Activated CD8-positive, alpha-beta T cell treated with anti-CD3 and anti-CD28 coated beads for 36 hours (primary cell): ENCODE data around the gene BBS4. TPM values are rescaled to one million over a fixed set of nuclear protein-coding genes. Genes with fewer than 3 reads are reported as not detected.
"Not testable (repeated sequence)": the region's sequence is repeated elsewhere in the genome, so short reads cannot be mapped to it uniquely, and the experiment has no call there.

Source experiments
- ATAC-seq: fragments of 200-7000 bp; cut with Tn5 transposase; one replicate; pipeline ENCODE4 v1.10.0; 2021; ENCODE audit warnings: mild to moderate bottlenecking, moderate library complexity
- CTCF ChIA-PET: fragments of 350-600 bp; sonication (Branson Sonifier 250); formaldehyde crosslinking; loops from one replicate; lab custom pipeline; 2021; ENCODE audit warnings: antibody characterized with exemption; lab: Charles Lee
- POLR2A ChIA-PET: fragments of 350-600 bp; sonication (Branson Sonifier 250); formaldehyde crosslinking; loops from one replicate; lab custom pipeline; 2021; ENCODE audit warnings: antibody characterized with exemption; lab: Charles Lee
- DNase-seq: peaks from one replicate; pipeline ENCODE4 v3.0.0-alpha.2; 2020
- H3K27ac Mint-ChIP-seq: one replicate; pipeline ENCODE4 v1.8.0; 2021; ENCODE audit warnings: mild to moderate bottlenecking, mixed read lengths
- H3K27me3 Mint-ChIP-seq: one replicate; pipeline ENCODE4 v1.8.0; 2021; ENCODE audit warnings: mixed read lengths
- H3K36me3 Mint-ChIP-seq: one replicate; pipeline ENCODE4 v1.8.0; 2021; ENCODE audit warnings: low read depth, mixed read lengths
- H3K4me1 Mint-ChIP-seq: one replicate; pipeline ENCODE4 v1.8.0; 2021; ENCODE audit warnings: low read depth, mixed read lengths
- H3K4me3 Mint-ChIP-seq: one replicate; pipeline ENCODE4 v1.8.0; 2021; ENCODE audit warnings: mild to moderate bottlenecking, moderate library complexity, mixed read lengths
- H3K9me3 Mint-ChIP-seq: one replicate; pipeline ENCODE4 v1.8.0; 2021; ENCODE audit warnings: mixed read lengths
- CTCF ChIP-seq: fragments of 200-600 bp; IDR thresholded peaks from one replicate; pipeline ENCODE4 v1.8.0; 2022; ENCODE audit warnings: antibody characterized with exemption, mild to moderate bottlenecking
- intact Hi-C: fragments of 100-400 bp; cut with micrococcal nuclease; formaldehyde crosslinking; loops from one replicate; pipeline ENCODE4 v1.10.0; 2022
- total RNA-seq, 2 experiments: library from RNA; stranded (reverse); gene quantifications; one replicate each; pipeline ENCODE4 v1.2.3, GENCODE V29; 2021

The BBS4 gene
- total RNA-seq, 2 experiments from 2014 or later, result 10.8 to 11.4 TPM

- ATAC-seq (no peak), DNase-seq (no peak)
- TF ChIP-seq CTCF, result no peak
- ChIA-PET POLR2A (no interaction called here), CTCF (no interaction called here)
- no peak overlapping the region for H3K4me3 Mint-ChIP-seq
- no peaks in the 10 kb centered on the region for H3K27me3 Mint-ChIP-seq
- no peaks in the 10 kb centered on the region for H3K36me3 Mint-ChIP-seq
- intact Hi-C loops, result no loop called here
- H3K27ac Mint-ChIP-seq, result no peak overlapping the region
- H3K9me3 Mint-ChIP-seq, result no peaks in the 10 kb centered on the region
- no peaks in the 10 kb centered on the region for H3K4me1 Mint-ChIP-seq
Observed at GRCh38 chr15:72725446-72725845, 39.4 kb downstream of the BBS4 start.

- H3K9me3 Mint-ChIP-seq, CTCF ChIA-PET, H3K4me3 Mint-ChIP-seq, ATAC-seq, DNase-seq, intact Hi-C loops, H3K4me1 Mint-ChIP-seq, H3K27ac Mint-ChIP-seq, H3K27me3 Mint-ChIP-seq, POLR2A ChIA-PET, H3K36me3 Mint-ChIP-seq: not testable (repeated sequence)
Observed at GRCh38 chr15:72725851-72726250, 39.8 kb downstream of the BBS4 start.

GRCh38 chr15:72727154-72727553 is 41.1 kb downstream of the BBS4 start:
- POLR2A ChIA-PET, result no interaction called here
- H3K27ac Mint-ChIP-seq, result no peak overlapping the region

DNA sequence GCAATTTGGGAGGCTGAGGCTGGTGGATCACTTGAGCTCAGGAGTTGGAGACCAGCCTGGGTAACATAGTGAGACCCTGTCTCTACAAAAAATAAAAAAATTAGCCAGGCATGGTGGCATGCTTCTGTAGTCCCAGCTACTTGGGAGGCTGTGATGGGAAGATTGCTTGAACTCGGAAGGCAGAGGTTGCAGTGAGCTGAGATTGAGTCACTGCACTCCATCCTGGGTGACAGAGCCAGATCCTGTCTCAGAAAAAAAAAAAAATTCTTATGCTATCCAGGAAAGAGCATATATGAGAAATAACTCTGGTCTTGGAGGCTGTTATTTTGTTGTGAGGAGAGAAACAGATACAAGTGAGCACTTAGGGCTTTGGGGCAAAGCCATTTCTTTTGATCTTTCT is 42.2 kb downstream of the BBS4 start:
- not testable (repeated sequence) for ATAC-seq, H3K9me3 Mint-ChIP-seq
- POLR2A ChIA-PET, result interaction anchor here (0.7 kb wide), 1 partner anchor 40 kb away, joined by 3 read pairs; no protein-coding TSS in a partner anchor

More at GRCh38 chr15:72727154-72727553, 41.1 kb downstream of the BBS4 start:
- Mint-ChIP-seq H3K4me1 (no peaks in the 10 kb centered on the region), H3K4me3 (no peak overlapping the region), H3K9me3 (no peaks in the 10 kb centered on the region), H3K36me3 (peaks cover 9% of the 10 kb centered on the region), H3K27me3 (no peaks in the 10 kb centered on the region)
- ATAC-seq (no peak), DNase-seq (no peak)
- CTCF ChIA-PET, result interaction anchor here (0.6 kb wide), 1 partner anchor 12 kb away, joined by 3 read pairs; no protein-coding TSS in a partner anchor
- no peak for TF ChIP-seq CTCF
- intact Hi-C loops, result no loop called here

DNA sequence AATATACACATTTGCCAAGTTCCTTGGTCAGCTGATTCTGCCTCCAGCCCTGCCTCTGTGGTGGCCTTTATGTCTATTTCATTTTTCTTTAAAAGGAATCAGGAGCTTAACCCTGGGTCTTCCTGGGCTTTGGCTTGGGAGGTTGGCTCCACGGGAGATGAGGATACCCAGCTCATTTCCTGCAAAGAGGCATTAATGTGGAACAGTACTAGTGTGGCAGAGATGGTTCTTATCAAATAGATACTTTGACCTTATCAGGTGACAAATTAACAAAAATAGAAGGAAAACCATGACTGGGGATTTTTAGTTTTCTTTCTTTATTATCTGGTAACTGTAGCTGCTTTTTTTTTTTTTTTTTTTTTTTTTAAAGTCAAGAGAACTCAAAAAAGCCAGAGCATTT is 42.8 kb downstream of the BBS4 start:
- Mint-ChIP-seq H3K36me3 (peaks cover 9% of the 10 kb centered on the region), H3K27me3 (no peaks in the 10 kb centered on the region), H3K9me3 (no peaks in the 10 kb centered on the region), H3K4me3 (no peak overlapping the region), H3K27ac (no peak overlapping the region), H3K4me1 (no peaks in the 10 kb centered on the region)
- POLR2A ChIA-PET, result interaction anchor here (0.7 kb wide), 1 partner anchor 39 kb away, joined by 3 read pairs; no protein-coding TSS in a partner anchor
- CTCF ChIA-PET, result interaction anchor here (0.6 to 1.3 kb wide), 3 partner anchors 44 to 1237 kb away, joined by 3 read pairs; no protein-coding TSS in a partner anchor
- DNase-seq (no peak), ATAC-seq (no peak)
- TF ChIP-seq CTCF, result no peak
- intact Hi-C loops, result no loop called here

More for the DNA sequence above, 42.2 kb downstream of the BBS4 start:
- CTCF ChIA-PET, result interaction anchor here (1.3 kb wide), 1 partner anchor 44 kb away, joined by 3 read pairs; no protein-coding TSS in a partner anchor
- intact Hi-C loops, H3K4me3 Mint-ChIP-seq, H3K27me3 Mint-ChIP-seq, H3K36me3 Mint-ChIP-seq, H3K4me1 Mint-ChIP-seq, H3K27ac Mint-ChIP-seq, DNase-seq: not testable (repeated sequence)

DNA sequence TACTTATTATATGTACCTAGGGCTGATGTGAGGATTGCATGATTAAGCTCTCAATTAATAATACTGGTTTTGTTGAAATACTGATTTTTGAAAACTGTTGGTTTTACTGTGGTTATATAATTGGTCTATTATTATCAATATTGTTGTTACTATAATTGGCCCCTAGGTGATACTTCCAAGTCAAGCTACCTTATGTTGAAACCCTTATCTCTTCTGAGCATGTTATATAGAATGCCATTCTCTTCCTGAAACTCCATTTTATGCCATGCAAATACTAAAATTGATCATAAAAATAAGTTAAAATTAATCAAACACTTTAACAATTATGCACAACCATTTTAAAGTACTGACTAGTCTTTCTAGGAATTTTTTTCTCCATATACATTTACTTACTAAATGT is 46.1 kb downstream of the BBS4 start:
- no peak for DNase-seq
- TF ChIP-seq CTCF, result no peak
- Mint-ChIP-seq H3K9me3 (no peaks in the 10 kb centered on the region), H3K27me3 (no peaks in the 10 kb centered on the region), H3K4me3 (no peak overlapping the region), H3K36me3 (peaks cover 22% of the 10 kb centered on the region), H3K27ac (no peak overlapping the region), H3K4me1 (no peaks in the 10 kb centered on the region)
- ChIA-PET POLR2A (interaction anchor here (1.2 kb wide), 1 partner anchor 51 kb away, joined by 3 read pairs; the partner anchor contains the start of gene ADPGK), CTCF (interaction anchor here (7.4 kb wide), 1 partner anchor 9 kb away, joined by 69 read pairs; no protein-coding TSS in a partner anchor)
- ATAC-seq, result no peak
- intact Hi-C loops, result no loop called here
